Cardiac fibroblast (primary cell): ENCODE data around the gene UGT1A7.

Experiments
- DNase-seq, 2 donors: peaks; one replicate each; pipeline versions ENCODE4 v3.0.0 to v3.0.0-alpha.2; 2010; ENCODE audit warnings: low read depth in 2 of 2
- H3K4me3 ChIP-seq, 2 donors: replicated peaks in 1 of 2; 1 replicate in 1 of 2; 2 replicates in 1 of 2; pipeline ENCODE4 v1.5.1; 2011; ENCODE audit warnings: low read depth in 2 of 2, low read length in 2 of 2, mild to moderate bottlenecking in 2 of 2, moderate library complexity in 1 of 2
- CTCF ChIP-seq: IDR thresholded peaks from one replicate; pipeline ENCODE4 v1.5.1; 2011; ENCODE audit warnings: low read depth, mild to moderate bottlenecking, low read length, inconsistent platforms

Gene UGT1A7

GRCh38 chr2:233796254-233796653, 114.6 kb downstream of the UGT1A7 start:
- no peak for DNase-seq
- no peak for TF ChIP-seq CTCF

GRCh38 chr2:233798335-233799086, 116.8 kb downstream of the UGT1A7 start:
- no peak for TF ChIP-seq CTCF
- no peak for DNase-seq

More at GRCh38 chr2:233796254-233796653, 114.6 kb downstream of the UGT1A7 start:
- H3K4me3 ChIP-seq: no peak overlapping the region

GRCh38 chr2:233799087-233799665, 117.5 kb downstream of the UGT1A7 start:
- H3K4me3 ChIP-seq: no peak overlapping the region
- no peak for TF ChIP-seq CTCF
- no peak for DNase-seq

More at GRCh38 chr2:233798335-233799086, 116.8 kb downstream of the UGT1A7 start:
- H3K4me3 ChIP-seq: no peak overlapping the region

GRCh38 chr2:233799716-233800115, 118.0 kb downstream of the UGT1A7 start:
- DNase-seq: no peak
- TF ChIP-seq CTCF: no peak
- no peak overlapping the region for H3K4me3 ChIP-seq

GRCh38 chr2:233800208-233800607, 118.5 kb downstream of the UGT1A7 start:
- no peak for TF ChIP-seq CTCF
- DNase-seq: no peak
- no peak overlapping the region for H3K4me3 ChIP-seq

- no peak overlapping the region for H3K4me3 ChIP-seq
- peak; percentile 10 to 14 for DNase-seq
- TF ChIP-seq CTCF: no peak
Observed at GRCh38 chr2:233801357-233802131, 119.8 kb downstream of the UGT1A7 start.
